AG10803 (cell line): ENCODE data around the gene P2RX6.

Experiments used
- DNase-seq: peaks from one replicate; pipeline ENCODE4 v3.0.0; 2010; ENCODE audit warnings: low read depth
- H3K4me3 ChIP-seq: 2 replicates; pipeline ENCODE4 v1.5.1; 2011; ENCODE audit warnings: mild to moderate bottlenecking, low read length, control low read depth
- TF ChIP-seq, protein P1 (sequence below): conservative IDR thresholded peaks from 2 replicates; pipeline ENCODE4 v1.5.1; 2011; ENCODE audit warnings: mild to moderate bottlenecking, low read length, control low read depth, inconsistent platforms

P2RX6 gene

DNA sequence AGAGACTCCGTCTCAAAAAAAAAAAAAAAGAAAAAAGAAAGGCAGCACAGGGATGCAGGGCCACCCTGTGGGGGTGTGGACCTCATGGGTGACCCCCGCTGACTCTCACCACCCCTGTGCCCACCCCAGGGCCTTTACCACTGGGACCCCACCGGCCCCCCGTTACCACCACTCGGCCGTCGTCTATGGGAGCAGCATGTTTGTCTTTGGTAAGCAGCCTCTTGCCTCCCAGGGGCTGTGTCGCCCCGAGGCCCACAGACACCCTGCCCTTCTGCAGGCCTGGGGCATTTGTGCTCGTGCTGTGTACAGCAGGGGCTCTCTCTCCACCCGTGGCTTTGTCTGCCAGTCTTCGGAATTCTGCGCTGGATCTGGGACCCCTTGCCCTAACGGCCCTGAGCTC is 27.6 kb upstream of the P2RX6 start:
- H3K4me3 ChIP-seq = no peak overlapping the region
- no peak for DNase-seq
- TF ChIP-seq, protein P1, sequence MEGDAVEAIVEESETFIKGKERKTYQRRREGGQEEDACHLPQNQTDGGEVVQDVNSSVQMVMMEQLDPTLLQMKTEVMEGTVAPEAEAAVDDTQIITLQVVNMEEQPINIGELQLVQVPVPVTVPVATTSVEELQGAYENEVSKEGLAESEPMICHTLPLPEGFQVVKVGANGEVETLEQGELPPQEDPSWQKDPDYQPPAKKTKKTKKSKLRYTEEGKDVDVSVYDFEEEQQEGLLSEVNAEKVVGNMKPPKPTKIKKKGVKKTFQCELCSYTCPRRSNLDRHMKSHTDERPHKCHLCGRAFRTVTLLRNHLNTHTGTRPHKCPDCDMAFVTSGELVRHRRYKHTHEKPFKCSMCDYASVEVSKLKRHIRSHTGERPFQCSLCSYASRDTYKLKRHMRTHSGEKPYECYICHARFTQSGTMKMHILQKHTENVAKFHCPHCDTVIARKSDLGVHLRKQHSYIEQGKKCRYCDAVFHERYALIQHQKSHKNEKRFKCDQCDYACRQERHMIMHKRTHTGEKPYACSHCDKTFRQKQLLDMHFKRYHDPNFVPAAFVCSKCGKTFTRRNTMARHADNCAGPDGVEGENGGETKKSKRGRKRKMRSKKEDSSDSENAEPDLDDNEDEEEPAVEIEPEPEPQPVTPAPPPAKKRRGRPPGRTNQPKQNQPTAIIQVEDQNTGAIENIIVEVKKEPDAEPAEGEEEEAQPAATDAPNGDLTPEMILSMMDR = no peak

DNA sequence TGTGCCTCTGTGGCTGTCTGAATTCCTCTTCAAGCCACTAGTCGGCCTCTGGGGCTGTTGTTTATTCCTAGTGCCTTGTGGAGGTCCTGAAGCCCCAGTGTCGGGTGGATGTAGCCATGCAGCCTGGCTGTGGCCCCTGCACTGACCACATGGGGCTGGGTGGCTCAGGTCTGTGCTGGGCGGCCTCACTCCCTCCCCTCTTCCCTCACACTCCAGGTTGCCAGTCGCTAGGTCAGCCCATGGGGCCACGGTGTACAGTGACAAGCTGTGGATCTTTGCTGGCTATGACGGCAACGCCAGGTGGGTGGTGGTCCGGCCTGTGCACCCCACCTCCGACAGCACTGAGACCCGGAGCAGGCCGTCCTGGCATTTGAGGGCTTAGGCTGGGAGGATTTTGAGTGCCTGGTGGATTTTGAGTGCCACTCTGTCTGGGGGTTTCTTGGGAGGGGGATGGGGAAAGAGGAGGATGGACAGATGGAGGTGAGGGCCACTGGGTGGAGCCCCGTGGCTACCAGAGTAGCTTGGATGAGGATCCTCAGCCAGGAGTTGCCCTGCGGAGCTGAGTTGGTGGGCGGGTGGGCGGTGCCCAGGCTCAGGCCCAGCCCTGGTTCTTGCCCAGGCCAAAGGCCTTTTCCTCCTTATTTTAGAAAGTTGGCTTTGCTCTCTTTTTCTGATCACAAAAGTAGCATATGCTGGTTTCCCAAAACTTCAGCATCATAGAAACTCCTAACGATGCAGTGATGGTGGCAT is 26.2 kb upstream of the P2RX6 start:
- H3K4me3 ChIP-seq = no peak overlapping the region
- TF ChIP-seq, protein P1 = no peak
- no peak for DNase-seq

DNA sequence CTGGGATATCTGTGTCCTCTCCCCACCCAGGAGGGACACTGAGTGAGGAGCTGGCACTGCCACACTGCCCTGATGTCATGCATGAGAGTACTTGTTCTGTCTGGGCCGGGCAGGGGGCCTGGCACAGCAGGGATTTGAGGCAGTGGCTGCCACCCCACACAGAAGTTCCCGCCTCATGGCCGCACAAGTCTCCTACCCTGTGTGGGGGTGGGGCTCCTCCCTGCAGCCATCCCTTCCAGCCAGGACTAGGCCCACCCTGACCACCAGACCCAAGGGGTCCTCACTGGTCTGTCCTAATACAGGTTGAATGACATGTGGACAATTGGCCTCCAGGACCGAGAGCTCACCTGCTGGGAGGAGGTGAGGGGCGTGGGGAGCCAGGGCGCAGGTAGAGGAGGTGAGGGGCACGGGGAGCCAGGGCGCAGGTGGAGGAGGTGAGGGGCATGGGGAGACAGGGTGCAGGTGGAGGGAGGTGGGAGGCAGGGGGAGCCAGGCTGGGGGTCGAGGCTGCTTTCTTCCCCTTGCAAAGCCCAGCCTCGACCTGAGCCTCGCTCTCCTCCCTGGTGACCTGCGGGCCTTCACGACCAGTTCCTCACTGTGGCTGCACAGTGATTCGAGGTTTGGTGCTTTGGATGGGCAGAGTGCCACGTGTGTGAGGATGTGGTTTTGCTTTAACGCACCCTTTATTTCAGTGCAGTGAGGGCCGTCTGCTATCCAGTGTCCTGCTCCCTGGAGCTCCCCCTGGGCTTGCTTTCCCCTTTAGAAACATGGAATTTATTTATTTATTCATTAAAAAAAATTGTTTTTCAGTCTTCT is 25.4 kb upstream of the P2RX6 start:
- DNase-seq = no peak
- TF ChIP-seq, protein P1 = no peak
- no peak overlapping the region for H3K4me3 ChIP-seq

DNA sequence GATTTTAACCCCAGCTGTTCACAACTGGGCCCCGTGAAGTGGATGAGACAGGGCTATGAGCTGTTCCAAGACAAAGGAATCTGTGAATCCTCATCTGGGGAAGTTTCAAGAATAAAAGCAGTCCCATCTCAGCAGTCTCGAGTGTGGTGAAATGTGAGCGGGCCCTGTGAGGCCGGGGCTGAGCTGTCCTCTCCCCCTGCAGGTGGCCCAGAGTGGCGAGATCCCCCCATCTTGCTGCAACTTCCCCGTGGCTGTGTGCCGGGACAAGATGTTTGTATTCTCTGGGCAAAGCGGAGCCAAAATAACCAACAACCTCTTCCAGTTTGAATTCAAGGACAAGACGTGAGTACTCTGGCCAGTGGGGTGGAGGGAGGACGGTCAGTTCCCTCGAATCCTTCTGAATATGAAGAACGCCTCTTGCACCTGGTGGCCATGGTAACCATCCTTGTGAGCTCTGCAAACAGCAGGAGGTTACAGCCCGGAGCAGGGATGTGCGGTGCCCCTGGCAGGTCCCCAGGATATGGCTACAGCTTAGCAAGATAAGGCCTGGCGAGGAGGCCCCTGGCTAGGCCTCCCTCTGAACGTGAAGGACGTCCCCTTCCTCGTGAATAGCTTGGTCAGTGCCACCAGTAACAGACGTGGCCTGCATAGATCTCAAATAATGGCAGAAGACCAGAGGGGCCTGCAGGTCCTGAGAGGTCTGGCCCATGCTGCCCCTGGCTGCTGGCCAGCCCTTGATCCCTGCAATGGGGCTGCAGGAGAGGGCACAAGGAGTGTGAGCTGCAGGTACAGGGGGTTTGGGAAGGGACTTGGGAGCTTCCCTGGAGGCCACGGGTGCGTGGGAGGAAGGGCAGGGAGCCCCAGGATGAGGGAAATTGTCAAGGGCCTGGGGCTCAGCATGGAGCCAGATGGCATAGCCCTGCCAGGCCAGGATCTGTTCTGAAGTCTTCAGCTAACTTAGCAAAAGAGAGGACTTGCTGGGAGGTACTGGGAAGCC is 24.5 kb upstream of the P2RX6 start:
- DNase-seq = no peak
- TF ChIP-seq, protein P1 = no peak

DNA sequence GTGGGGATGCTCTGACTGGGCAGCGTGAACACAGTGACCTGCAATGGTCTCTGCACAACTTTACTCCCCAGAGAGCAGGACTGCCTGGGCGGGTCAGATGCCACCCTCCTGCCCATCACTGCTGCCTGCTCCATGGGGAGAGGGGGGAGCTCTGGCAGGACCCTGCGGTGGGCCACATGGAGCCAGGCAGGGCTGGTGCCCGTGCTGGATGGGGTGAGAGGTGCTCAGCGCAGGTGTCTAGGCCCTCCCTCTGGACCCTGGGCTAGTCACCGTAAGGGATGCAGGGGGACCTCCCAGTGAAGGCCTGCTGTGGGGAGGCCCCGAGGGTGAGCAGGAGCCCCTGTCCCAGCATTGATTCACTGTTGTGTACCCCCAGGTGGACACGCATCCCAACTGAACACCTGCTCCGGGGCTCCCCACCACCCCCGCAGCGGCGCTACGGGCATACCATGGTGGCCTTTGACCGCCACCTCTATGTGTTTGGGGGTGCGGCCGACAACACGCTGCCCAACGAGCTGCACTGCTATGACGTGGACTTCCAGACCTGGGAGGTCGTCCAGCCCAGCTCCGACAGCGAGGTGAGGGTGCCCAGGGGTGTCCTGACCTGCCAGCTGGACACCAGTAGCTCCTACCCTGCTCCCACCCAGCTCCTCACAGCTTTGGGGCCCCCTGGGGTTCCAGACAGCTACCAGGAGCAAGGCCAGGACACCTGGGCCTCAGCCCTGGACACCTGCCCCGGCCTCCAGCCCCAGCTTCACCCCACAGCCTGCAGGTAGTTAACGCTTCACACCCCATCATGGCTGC is 23.5 kb upstream of the P2RX6 start:
- no peak overlapping the region for H3K4me3 ChIP-seq
- TF ChIP-seq, protein P1 = no peak
- no peak for DNase-seq

More for the DNA sequence above, 24.5 kb upstream of the P2RX6 start:
- no peak overlapping the region for H3K4me3 ChIP-seq

DNA sequence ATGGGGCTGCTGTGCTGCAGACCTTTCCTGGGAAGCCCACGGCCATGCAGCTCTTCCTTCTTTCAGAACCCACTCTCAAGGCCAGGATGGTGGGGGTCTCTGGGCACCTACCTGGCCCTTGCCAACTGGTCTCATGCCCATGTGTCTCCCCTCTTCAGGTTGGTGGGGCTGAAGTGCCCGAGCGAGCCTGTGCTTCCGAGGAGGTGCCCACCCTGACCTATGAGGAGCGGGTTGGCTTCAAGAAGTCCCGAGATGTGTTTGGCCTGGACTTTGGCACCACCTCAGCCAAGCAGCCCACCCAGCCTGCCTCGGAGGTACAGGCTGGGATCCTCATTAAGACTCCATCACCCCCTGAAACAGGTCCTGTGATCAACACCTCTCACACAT is 22.9 kb upstream of the P2RX6 start:
- no peak overlapping the region for H3K4me3 ChIP-seq
- no peak for DNase-seq
- TF ChIP-seq, protein P1 = no peak
